A549 (cell line): ENCODE data around the gene GAS7.

Experiments used
- EP300 ChIP-seq, 2 experiments: fragments of >200 bp; sonication (Bioruptor Twin); formaldehyde crosslinking; IDR thresholded peaks; 2 replicates in 1 of 2; 3 replicates in 1 of 2; pipeline ENCODE4 v1.6.1; 2016 to 2017
- POLR2A ChIP-seq: IDR thresholded peaks from 2 replicates; pipeline ENCODE4 v1.6.1; 2012; ENCODE audit warnings: mild to moderate bottlenecking, low read length

DNA sequence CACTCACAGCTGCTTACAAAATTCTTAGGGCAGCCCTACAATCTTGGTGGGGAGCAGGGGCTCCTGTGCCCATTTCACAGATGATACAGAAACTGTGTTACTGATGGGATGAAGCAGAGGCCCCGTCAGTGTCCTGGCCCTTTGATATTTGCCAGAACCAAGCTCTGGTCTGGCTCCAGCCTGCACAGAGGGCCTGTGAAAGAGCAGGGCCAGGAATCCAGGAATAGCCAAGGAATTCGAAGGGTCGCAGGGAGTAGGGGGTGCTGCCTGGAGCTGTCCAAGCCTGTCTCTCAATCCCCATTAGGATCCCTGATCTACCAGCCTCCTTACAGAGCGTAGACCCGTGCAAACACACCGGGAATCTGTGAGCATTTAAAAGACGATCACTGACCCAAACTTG lies 207.1 kb downstream of the GAS7 start:
- TF ChIP-seq EP300 (IDR thresholded peaks at IDR 0.05) (no peak), POLR2A (no peak)
